Parathyroid adenoma (tissue), 2 donors: ENCODE data around the gene C20orf204.

ENCODE experiments used
- H2AFZ ChIP-seq: fragments of 300-600 bp; sonication (generic); one replicate; pipeline ENCODE4 v1.7.0; 2017; ENCODE audit warnings: antibody characterized with exemption, mild to moderate bottlenecking
- H3K27ac ChIP-seq: fragments of 300-600 bp; sonication (generic); one replicate; pipeline ENCODE4 v1.7.0; 2017
- H3K27me3 ChIP-seq: fragments of 300-600 bp; sonication (generic); one replicate; pipeline ENCODE4 v1.7.0; 2017; ENCODE audit warnings: low read length; ENCODE audit not compliant: control insufficient read depth, insufficient read depth
- H3K36me3 ChIP-seq: fragments of 300-600 bp; sonication (generic); one replicate; pipeline ENCODE4 v1.7.0; 2017; ENCODE audit warnings: low read length; ENCODE audit not compliant: control insufficient read depth, insufficient read depth
- H3K4me1 ChIP-seq: fragments of 300-600 bp; sonication (generic); one replicate; pipeline ENCODE4 v1.7.0; 2017; ENCODE audit warnings: control low read depth
- H3K4me2 ChIP-seq: fragments of 300-600 bp; sonication (generic); one replicate; pipeline ENCODE4 v1.7.0; 2017; ENCODE audit warnings: low read length
- H3K4me3 ChIP-seq: fragments of 300-600 bp; sonication (generic); one replicate; pipeline ENCODE4 v1.7.0; 2017; ENCODE audit warnings: low read depth, low read length
- H3K79me2 ChIP-seq: fragments of 300-600 bp; sonication (generic); one replicate; pipeline ENCODE4 v1.7.0; 2017; ENCODE audit warnings: control low read depth
- H3K9ac ChIP-seq: fragments of 300-600 bp; sonication (generic); one replicate; pipeline ENCODE4 v1.7.0; 2017; ENCODE audit warnings: mild to moderate bottlenecking
- H3K9me3 ChIP-seq: fragments of 300-600 bp; sonication (generic); one replicate; pipeline ENCODE4 v1.7.0; 2017; ENCODE audit warnings: low read length; ENCODE audit not compliant: control insufficient read depth
- TF ChIP-seq, protein P1 (sequence below): fragments of 300-600 bp; sonication (generic); IDR thresholded peaks from one replicate; pipeline ENCODE4 v1.7.0; 2017; ENCODE audit warnings: antibody characterized with exemption, mild to moderate bottlenecking
- donor health status: primary hyperparathyroidism.

The C20orf204 gene

DNA sequence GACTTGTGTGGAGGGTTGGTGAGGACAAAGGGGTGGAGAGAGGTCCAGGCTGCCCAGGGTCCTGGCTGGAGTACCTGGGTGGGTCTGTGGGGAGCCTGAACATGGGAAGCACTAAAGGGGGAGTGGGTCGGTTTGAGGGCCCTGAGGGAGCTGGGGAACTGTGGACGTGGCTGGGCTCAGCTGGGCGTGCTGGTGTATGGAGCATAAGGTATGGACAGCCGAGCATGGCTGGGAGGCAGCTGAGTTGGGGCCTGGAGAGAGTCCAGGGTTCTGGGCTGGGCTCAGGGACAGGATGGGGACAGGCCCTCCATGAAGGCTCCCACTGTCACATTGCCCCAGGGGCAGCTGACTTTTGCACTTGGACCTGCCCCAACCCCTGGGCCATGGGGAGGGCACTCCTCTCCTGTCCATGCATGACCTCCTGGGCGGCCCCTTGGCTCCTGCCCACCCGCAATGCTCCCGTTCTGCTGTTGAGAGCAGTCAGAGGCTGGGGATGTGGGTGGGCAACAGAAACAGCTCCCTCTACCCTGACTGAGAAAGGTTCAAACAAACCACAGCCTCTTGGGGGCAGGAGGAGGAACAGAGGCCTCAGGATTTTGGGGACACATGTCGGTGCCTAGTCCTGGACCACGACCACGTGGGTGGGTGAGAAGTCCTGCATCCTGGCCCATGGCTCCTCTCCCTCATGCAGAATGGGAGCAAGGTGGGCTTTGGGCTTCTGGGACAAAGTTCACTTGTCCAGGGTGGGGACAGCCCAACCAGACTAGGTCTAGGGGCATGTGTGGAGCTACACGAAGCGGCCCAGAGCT lies 4.5 kb downstream of the C20orf204 start:
- H2AFZ ChIP-seq, result no peak overlapping the region
- H3K27me3 ChIP-seq, result no peaks in the 10 kb centered on the region
- no peaks in the 10 kb centered on the region for H3K9me3 ChIP-seq
- H3K4me1 ChIP-seq, result peaks cover 4% of the 10 kb centered on the region
- H3K9ac ChIP-seq, result no peak overlapping the region
- no peak overlapping the region for H3K4me2 ChIP-seq
- no peak overlapping the region for H3K4me3 ChIP-seq
- no peaks in the 10 kb centered on the region for H3K36me3 ChIP-seq
- no peaks in the 10 kb centered on the region for H3K79me2 ChIP-seq
- TF ChIP-seq, protein P1, sequence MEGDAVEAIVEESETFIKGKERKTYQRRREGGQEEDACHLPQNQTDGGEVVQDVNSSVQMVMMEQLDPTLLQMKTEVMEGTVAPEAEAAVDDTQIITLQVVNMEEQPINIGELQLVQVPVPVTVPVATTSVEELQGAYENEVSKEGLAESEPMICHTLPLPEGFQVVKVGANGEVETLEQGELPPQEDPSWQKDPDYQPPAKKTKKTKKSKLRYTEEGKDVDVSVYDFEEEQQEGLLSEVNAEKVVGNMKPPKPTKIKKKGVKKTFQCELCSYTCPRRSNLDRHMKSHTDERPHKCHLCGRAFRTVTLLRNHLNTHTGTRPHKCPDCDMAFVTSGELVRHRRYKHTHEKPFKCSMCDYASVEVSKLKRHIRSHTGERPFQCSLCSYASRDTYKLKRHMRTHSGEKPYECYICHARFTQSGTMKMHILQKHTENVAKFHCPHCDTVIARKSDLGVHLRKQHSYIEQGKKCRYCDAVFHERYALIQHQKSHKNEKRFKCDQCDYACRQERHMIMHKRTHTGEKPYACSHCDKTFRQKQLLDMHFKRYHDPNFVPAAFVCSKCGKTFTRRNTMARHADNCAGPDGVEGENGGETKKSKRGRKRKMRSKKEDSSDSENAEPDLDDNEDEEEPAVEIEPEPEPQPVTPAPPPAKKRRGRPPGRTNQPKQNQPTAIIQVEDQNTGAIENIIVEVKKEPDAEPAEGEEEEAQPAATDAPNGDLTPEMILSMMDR, result no peak
- no peak overlapping the region for H3K27ac ChIP-seq

DNA sequence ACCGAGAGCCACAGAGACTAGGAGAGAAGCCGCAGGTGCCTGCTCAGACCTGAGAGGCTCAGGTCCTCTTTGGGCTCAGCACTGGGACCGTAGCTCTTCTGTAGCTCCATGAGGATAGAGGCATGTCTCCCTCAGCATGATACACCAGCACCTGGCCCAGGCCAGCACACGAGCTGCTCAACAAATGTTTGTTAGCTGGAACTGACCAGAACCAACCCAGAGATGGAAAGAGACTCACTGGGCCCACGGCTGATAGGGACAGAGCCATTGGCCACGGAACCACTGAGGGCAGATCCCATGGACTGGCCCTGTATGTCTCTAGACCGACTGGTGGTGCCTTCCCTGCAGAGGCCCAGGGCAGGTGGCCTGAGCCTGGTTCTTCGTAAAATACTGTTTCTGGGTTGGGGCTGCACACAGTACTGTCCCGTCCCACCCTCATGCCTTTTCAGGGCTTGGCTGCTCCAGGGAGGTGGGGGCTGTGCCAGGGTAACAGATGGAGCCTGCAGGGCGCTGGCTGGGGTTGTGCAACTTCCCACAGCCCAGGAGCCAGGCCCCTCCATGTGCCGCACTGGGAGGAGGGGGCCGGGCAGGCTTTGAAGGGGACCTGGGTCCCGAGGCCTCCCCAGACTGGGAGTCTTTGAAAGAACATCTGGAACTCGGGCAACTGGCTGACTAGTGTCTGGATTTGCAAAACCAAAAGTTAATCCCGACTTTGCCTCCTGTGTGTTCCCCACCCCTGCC lies 5.2 kb downstream of the C20orf204 start:
- Histone ChIP-seq H3K9me3 (no peaks in the 10 kb centered on the region), H3K27ac (no peak overlapping the region), H3K9ac (no peak overlapping the region), H2AFZ (no peak overlapping the region), H3K36me3 (no peaks in the 10 kb centered on the region), H3K27me3 (no peaks in the 10 kb centered on the region), H3K79me2 (no peaks in the 10 kb centered on the region), H3K4me3 (no peak overlapping the region), H3K4me2 (no peak overlapping the region), H3K4me1 (peaks cover 4% of the 10 kb centered on the region)
- TF ChIP-seq, protein P1, result no peak

DNA sequence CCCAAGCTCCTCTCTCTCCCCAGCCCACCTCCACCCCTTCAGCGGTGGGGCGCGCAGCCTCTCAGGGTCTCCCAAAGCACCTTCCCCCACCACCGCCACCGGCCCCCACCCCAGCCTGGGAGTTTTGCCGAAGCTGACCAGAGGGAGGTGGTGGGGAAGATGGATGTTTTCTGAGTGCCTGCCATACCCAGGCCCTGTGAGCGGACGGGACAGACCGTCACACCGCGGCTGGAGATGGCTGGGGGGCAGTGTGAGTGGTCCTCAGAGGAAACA lies 5.7 kb downstream of the C20orf204 start:
- H3K4me3 ChIP-seq, result no peak overlapping the region
- H3K27ac ChIP-seq, result no peak overlapping the region
- H3K4me1 ChIP-seq, result peaks cover 4% of the 10 kb centered on the region
- TF ChIP-seq, protein P1, result no peak
- no peak overlapping the region for H3K9ac ChIP-seq
- H2AFZ ChIP-seq, result no peak overlapping the region
- H3K4me2 ChIP-seq, result no peak overlapping the region
- H3K9me3 ChIP-seq, result no peaks in the 10 kb centered on the region
- H3K27me3 ChIP-seq, result no peaks in the 10 kb centered on the region
- H3K79me2 ChIP-seq, result no peaks in the 10 kb centered on the region
- H3K36me3 ChIP-seq, result no peaks in the 10 kb centered on the region

DNA sequence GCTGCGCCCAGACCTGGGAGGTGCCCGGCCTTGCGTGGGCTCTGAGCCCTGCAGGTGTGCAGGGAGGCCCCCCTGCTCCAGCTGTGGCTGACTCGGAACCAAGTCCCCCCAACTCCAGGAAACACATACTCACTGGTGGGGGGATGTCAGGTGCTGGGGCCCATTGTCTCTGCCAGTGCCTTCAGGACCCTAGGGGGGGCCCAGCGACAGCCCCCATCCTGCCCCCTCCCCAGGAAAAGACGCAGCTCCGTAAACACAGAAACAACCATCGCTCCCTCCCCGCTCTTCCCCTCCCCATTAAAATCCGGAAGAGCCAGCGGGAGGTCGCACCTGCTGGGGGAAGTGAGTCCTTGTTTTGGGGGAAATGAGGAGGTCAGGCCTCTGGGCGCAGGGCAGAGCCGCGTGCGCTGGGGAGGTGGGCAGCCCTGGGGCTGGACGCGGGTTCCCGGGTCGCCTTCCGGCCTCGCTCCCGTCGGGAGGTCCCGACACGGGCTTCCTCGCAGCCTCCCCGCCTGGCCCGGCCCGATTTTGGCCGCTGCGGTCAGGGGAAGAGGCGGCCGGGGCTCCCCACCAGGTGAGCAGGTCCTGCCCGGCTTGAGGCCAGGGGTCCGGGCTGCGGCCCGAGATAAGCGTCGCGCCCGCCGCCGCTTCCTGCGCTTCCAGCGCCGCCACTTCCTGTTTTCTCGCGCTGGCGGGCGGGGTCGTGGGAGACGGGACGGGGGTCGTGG lies 6.2 kb downstream of the C20orf204 start:
- Histone ChIP-seq H3K27ac (peak overlapping the region; percentile 36), H3K4me1 (peaks cover 4% of the 10 kb centered on the region), H3K79me2 (no peaks in the 10 kb centered on the region), H3K27me3 (no peaks in the 10 kb centered on the region), H3K9ac (no peak overlapping the region), H3K4me2 (peak overlapping the region; percentile 61), H3K36me3 (no peaks in the 10 kb centered on the region), H3K4me3 (no peak overlapping the region), H3K9me3 (no peaks in the 10 kb centered on the region), H2AFZ (peak overlapping the region; percentile 70)
- TF ChIP-seq, protein P1, result no peak
